M059J (cell line): ENCODE measurements around the gene FAM167B. TPM values are rescaled to one million over a fixed set of nuclear protein-coding genes. Genes with fewer than 3 reads are reported as not detected.

Experiments
- DNase-seq: peaks from one replicate; pipeline ENCODE4 v3.0.0-alpha.2; 2012; ENCODE audit warnings: low read depth
- total RNA-seq: library from RNA; depleted of rRNA; stranded (reverse); fragments of >200 nt; shearing (Covaris generic); gene quantifications from 2 replicates; pipeline ENCODE4 v1.2.3, GENCODE V29; 2014; rRNA removed

Gene FAM167B
- 0.20 and 1.4 TPM in 2 replicates for total RNA-seq

DNA sequence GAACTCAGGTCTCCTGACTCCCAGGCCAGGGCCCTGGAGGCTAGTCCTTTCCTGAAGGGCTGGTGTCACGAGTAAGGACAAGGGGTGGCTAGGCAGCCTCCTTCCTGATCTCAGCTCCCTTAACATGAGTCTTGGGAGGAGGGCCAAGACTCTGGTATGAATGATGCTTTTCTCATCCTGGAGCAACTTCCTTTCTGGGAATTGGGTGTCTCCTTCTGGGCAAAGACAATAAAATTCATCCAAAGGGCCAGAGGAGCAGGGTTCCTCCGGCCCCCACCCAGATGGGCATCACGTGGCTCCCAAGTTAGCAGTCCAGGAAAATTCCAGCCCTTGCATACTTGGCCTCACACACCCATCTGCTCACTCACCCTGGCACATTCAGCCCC is at the start of gene FAM167B:
FAM167B (plus strand) TSS at position 335 of the 386 bp plus-strand sequence. CDS start 200 bp downstream, outside the sequence.
- DNase-seq, result peak; percentile 79

DNA sequence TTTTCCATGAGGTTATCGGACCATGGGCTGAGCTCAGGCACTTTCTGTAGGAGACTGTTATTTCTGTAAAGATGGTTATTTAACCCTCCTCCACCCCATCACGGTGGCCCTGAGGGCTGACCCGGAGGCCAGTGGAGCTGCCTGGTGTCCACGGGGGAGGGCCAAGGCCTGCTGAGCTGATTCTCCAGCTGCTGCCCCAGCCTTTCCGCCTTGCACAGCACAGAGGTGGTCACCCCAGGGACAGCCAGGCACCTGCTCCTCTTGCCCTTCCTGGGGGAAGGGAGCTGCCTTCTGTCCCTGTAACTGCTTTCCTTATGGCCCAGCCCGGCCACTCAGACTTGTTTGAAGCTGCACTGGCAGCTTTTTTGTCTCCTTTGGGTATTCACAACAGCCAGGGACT is 49.2 kb upstream of the FAM167B start:
- no peak for DNase-seq

DNA sequence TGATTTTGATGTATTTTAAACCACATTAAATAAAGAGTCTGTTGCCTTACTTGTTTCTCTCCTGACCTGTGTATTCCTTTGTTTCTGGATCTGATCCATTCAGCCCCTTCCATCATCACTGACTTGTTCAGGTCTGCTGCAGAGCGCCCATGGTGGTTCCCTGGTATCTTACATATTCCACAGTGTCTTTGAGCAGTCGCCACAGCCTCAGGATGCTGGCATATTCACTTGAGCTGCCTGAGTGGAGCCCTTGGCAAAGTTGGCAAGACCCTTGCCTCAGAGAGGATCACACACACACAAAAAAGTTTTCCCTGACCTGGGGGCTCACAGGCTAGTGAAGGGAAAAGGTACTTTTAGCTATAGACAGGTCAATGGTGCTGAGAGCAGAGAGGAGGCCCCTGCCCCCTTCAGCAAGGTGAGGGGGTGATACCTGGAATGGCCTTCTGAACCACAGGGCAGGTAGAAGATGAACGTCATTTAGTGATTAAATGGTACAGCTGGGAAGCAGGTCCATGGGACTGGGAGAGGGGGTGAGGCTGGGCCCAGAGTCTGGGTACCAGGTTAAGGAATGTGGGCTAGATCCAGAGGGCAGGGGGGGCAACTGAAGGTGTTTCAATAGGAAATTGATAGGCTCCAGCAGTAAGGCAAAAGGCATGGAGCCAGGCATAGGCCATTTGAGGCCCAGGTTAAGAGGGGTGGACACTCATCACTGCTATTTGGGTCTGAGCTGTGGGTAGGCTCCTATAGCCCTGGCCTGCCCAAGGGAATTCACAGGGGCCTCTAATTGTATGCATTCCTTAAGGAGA is 48.6 kb upstream of the FAM167B start:
- DNase-seq, result no peak

DNA sequence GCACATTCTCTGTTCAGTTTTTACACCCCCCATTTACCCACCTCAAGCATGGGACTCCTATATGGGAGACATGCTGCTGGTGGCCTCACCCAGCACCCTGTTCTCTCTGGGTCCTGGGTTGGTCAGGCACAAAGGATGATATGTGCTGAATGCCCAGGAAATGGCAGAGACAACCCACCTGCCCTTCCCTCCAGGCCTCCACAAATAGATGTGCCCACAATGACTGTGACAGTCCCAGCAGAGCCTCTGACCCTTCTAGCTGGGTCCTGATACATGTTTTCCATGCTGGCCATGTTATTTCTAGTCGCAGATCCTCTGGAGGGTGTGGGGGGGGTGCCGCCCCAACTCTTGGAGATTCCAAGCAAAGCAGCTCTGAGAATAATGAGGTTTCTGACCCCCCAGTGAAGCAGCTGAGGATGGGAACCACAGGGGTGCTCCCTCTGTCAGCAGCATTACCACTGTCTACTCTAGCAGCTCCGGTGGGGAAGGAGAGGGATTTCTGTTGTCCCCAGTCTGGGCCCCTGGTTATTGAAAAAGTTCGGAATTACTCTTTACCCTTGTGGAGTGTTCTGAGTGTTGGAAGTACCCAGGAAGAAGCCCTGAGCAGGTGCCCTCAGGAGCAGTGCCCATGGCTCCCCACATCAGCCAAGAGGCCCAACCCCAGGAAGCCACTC is 47.8 kb upstream of the FAM167B start:
- DNase-seq, result no peak

DNA sequence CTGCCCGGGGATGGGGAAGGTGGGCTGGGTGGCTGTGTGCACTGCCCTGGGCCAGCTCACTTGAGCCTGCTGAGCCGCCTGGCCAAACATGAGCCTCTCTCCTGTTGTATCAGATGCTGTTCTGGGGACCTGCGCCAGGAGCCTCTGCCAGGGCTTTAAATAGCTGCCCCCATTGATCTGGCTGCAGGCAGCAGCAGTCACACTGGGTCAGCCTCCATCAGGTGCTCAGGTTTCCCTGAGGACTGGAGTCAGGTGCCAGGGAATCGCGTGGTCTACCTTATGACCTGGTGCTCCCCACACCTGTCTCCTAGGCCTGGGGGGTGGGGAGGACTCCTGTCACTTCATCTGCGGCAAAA is 47.3 kb upstream of the FAM167B start:
- no peak for DNase-seq

DNA sequence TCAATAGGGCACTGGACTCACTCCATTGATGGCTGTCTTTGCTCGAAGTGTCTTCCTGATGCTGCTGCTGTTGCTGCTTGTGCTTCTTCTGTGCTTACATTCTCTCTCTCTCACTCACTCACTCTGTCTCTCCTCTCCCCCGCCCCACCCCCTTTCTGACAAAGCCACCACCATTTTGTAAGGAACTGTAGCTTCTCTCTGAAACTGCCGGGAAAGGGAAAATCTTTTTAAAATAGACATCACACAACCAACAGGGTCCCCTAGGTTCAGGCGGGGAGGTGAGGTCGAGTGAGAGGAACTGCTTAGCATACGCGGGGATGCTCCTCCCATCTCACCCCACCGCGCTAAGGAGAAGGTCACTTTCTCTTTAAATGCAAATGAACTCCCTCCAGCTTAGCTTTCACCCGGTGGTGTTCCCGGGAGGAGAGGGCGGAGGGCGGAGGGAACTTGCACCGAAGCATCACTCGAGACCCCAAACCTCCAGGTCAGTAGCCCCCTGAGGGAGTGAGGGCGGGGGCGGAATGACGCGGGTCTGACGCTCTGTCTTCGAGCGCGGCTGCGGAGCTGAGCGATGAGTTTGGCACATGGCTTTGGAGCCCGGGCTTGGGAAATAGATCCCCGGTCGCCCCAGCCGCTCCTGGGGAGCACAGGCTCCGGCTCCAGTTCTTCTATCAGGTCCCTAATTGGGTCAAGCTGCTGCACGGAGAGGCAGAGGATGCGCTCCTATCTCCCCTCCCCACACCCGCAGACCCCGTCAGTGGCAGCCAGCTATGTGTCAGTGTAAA is 46.6 kb upstream of the FAM167B start, which contains the start of gene CCDC28B:
CCDC28B (plus strand) TSS at position 370 of the 785 bp plus-strand sequence. CDS start 1,341 bp downstream, outside the sequence.
- DNase-seq, result peak; percentile 64

DNA sequence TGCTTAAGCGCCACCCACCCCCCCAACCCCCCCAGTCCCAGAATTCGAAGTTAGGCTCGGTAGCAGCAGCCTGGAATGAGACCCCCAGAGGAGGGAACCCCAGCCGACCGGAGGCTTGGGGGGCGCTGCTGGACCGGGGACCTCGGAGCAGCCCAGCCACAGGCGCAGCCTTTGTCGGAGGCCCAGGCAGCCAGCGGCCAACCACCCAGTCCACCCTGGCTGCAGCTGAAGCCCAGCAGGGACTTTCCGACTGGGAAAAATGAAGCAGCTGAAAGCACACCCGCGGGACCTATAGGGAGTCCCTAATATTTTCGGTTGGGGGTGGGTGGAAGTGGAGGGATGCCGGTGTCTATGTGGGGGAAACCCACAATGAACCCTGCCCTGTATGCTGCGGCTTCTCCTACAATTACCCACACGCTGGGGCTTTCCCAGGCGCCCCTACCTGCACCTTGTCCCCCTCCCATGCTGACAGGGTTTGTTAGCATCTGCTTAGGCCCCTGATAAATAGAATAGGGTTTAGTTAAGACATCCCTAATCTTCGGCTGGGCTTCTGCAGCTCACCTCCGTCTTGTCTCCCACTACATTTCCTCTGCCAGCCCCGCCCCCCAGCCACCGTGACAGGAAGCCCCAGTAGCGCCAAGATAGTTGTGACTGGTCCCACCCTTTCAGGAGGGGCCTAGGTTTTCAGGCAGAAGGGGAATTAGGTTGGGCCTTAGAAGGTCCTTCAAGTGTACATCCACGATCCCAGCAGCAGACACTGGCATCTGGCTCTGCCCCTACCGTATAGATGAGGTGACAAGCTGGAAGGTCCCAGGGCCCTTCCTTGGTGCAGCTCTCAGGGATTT is 45.8 kb upstream of the FAM167B start:
- no peak for DNase-seq

DNA sequence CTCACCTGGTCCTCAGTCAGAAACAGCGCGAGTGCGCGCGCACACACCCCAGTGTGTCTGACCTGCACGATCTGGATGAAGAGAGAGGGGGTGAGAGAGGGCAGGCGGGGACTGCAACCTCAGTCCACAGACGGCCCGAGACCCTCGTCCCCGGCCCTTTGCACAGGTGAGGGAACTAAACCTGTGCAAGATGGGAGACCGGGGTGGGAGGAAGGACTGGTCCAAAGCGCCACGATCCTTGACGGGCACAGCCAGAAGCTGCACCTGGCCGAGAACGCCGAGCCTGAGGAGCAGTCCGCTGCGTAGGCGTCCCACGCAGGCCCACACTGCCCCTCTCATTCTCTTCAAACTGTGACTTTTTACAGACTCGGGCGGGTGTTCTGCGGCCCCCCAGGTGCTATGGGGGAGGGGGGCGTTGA is 42.1 kb upstream of the FAM167B start:
- DNase-seq, result no peak

DNA sequence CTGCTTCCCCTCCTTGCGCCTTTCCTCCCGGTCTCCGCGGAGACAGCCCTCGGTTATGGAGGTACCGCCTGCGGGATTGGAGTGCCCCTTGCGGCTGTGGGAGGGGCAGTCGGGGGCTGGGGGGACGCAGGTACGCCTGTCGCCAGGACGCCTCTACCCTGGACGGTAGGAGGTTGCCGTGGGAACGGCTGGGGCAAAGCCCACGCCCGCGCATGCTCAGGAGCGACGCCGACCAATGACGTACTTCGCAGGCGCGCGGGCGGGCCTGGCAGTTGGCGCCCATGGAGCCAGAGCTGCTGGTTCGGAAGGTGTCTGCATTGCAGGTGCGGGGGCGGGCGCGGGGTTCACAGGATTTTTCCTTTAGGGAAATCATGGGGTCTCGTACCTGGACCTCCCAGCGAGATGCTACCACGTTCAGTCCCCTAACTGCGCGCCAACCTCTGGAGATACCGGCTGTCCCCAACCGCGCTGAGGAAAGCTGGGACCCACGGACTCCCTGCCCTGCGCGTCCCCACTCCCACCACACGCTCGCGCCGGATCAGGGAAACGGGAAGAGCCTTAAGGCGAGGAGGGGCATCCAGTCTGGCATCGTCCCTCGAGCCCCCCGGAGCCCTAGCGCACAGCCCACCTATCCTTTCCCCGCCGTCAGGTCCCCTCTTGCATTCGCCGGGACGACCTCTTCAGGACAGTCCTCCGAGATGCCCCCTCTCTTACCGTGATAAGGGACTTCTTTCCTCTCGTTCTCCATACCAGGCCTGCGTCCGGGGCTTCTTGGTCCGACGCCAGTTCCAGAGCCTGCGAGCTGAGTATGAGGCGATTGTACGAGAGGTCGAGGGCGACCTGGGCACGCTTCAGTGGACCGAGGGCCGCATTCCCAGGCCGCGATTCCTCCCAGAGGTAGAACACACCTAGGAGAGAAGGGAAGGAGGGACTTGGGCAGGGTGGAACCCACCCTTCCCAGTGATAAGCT is 41.3 kb upstream of the FAM167B start, which contains the start of gene IQCC:
IQCC (plus strand) TSS at position 271 of the 970 bp plus-strand sequence; CDS start at position 282, 11 bp downstream.
- peak; percentile 89 for DNase-seq

DNA sequence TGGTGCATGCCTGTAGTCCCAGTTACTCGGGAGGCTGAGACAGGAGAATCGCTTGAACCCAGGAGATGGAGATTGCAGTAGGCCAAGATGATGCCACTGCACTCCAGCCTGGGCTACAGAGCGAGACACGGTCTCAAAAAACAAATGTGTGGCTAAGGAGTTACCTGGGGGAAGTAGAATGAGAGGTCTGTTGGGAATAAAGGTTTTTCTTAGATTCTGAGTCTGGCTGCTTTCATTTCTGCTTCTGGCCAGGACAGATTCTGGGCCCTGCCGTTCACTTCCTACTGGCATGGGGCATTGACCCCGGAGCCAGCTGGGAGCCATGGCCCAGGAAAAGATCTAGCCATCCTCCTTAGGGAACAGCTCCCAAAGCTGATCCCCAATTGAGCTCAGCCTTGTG is 38.6 kb upstream of the FAM167B start:
- no peak for DNase-seq

DNA sequence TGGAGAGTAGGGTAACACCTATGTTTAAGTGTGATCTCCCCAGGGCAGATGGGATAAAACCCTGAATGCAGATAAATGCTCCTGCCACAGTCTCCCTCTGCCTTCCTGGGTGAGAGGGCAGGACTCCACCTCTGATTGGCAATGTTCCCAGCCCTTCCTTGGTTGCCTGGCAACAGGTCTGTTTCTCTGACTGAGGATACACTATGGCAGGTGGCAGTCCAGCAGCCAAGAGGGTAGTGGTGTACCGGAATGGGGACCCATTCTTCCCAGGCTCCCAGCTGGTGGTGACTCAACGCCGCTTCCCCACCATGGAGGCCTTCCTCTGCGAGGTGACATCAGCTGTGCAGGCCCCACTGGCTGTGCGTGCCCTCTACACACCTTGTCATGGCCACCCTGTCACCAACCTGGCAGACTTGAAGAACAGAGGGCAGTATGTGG is 38.1 kb upstream of the FAM167B start, which contains the start of gene DCDC2B:
DCDC2B (plus strand) TSS at position 199 of the 438 bp plus-strand sequence; CDS start at position 204, 5 bp downstream.
- peak; percentile 93 for DNase-seq

DNA sequence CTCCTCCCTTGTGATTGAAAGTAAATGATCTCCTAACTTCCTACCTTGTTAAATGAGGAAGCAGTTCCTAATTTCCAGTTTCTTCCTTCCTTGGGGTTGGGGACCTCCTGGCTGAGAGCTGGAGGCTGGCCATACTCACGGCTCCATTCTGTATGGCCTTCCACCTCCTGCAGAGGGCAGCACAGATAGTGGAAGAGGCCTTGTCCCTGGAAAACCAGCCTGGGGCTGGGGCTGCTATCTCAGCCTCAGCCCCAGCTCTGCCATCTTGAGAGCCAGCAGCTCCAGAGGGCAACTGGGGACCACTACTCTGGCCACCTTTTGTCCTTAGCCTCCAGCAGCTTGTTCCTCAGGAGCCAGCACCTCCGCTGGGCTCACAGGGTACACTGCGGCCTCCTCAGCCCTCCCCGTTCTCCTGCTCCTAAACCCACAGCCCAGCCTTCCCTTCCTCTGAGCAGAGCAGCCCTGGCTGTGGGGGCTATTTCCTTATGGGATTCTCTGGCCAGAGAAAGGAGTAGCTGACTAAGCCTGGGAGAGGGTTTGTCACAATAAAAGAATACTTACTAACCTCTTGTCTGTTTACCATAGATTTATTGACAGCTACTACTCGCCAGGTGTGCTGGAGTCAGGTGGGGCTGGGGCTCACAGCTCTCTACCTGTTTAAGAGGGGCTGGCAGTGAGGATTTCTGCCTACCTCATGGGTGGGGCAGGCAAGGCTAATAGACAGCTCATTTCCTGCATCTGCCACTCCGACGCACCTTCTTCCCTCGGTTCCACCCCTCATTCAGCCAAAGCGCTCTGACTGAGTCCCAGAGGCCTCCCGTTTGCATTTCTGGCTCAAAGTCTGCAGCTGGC is 31.2 kb upstream of the FAM167B start:
- peak; percentile 74 for DNase-seq

DNA sequence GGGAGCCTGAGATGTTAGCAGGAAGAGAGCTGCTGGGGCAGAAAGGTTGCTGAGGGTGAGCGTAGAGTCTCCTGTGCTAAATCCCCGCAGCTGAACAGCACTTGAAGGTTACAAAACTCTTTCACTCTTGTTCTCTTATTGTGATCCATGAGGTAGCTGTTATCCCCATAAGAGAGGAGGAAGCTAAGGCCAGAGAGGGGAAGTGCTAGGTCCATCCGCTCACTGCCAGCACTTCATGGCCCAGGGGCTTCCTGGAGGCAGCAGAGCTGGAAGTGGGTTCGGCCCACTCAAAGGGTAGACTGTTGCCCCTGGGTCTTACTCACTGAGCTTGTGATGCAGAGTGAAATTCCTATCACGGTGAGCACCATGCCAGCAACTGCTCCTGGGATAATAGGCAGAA is 30.5 kb upstream of the FAM167B start:
- DNase-seq, result no peak

DNA sequence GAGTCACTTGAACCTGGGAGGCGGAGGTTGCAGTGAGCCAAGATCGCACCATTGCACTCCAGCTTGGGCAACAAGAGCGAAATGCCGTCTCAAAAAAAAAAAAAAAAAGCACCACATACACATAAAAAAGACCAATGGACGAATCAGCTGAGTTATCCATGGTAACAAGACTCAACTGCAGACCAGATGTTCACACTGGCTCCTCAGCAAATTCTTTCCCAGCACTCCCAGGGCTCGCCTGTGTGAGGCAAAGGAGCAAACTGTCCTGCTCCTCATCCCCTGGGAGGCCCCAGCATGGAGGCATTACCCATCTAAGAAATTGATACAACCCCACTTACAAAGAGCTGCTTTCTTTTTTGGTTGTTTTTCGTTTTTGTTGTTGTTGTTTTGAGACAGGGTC is 28.0 kb upstream of the FAM167B start:
- no peak for DNase-seq

DNA sequence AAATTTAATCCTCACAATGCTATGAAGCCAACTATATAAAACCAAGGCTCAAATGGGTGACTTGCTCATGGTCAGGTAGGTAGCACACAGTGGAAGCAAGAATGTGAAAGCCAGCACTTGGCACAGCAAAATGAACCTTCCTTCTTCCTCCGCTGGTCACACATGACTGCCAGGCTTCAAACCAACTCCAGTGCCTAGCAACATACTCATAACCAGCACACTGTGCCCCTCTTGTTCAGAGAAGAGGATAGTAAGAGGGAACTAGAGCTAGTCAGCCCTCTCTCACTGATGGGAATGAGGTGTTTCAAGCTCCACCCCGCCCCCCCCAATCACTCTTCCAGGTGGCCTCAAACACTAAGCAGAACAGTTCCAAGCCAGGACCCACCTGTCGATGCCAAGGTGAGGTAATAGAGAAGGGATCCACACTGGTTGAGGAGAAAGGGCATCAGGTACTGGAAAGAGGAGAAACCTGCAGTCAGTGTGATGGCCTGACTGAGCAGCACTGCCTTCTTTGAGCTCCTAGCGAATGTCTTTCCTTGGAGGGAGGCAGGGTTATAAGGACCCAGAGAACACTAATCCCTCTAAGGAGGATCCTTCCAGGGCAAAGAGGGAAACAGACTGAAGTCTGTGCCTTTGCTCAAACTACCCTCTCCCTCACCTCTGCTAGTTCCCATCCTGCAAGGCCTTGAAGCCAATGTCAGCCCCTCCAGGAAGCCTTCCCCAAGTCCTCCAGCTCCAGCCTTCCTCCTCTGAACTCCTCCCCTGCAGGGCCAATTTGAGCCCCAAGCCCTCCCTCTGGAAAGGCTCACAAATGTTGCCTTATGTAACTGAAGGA is 26.1 kb upstream of the FAM167B start:
- DNase-seq, result no peak

DNA sequence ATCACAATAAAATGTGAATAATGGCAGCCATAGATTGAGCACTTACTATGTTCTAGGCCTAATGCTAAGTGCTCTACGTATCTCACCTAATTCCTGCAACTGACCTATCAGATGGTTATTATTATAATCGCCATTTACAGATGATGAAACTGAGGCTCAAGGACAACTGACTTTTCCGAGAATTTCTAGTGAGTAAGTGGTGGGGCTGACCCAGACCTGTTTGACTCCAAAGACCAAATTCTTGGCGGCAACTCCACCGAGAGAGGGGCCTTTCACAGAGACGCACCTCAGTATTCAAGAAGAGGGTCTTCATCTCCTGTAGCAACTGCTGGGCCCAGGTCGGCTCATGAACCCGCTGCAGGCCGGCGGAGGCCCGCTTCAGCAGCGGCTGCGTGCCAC is 25.4 kb upstream of the FAM167B start:
- no peak for DNase-seq

DNA sequence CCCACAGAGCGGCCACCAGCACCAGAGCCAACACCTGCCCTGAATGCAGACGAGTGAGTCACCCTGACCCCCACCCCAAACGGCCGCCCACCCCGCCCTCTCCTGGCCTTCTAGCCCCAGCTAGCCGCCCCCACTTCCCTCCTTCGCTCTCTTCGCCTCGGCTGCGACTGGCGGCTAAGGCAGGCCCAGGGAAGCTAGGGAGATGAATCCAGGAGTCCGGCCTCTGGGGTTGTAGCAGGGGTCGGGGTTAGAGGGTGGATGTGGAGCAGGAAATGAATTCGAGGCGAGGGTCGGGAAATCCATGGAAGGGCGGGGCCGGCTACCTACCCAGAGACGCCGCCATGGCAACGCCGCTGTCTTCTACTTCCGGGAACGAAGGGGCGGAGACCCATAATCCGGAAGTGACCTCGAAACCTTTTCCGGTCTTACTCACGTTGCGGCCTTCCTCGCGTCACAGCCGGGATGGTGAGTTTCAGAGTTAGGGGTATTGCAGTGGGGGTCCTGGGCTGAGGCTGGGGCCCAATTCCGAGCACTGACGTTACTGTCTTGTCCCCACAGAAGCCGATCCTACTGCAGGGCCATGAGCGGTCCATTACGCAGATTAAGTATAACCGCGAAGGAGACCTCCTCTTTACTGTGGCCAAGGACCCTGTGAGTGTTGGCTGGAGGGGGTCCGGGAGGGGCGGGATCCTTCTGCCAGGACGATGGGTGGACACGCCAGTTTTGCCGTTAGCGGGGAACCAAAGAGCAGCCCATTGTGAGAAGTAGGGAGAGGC is 24.9 kb upstream of the FAM167B start, which contains the start of the genes EIF3I and TMEM234:
EIF3I (plus strand) TSS at position 428 of the 776 bp plus-strand sequence; CDS start at position 463, 35 bp downstream.
TMEM234 (minus strand) TSS at position 374 of the 776 bp plus-strand sequence; CDS start at position 343, 31 bp downstream.
- DNase-seq, result peak; percentile 95
